Stimulated activated CD4-positive, alpha-beta T cell treated with anti-CD3 and anti-CD28 coated beads, Interleukin-4, amount 100 ng/mL, for 24 hours (primary cell): ENCODE results near the gene HSPH1.

Experiments used
- DNase-seq: peaks from one replicate; pipeline ENCODE4 v3.0.0-alpha.2; 2020

HSPH1 gene

DNA sequence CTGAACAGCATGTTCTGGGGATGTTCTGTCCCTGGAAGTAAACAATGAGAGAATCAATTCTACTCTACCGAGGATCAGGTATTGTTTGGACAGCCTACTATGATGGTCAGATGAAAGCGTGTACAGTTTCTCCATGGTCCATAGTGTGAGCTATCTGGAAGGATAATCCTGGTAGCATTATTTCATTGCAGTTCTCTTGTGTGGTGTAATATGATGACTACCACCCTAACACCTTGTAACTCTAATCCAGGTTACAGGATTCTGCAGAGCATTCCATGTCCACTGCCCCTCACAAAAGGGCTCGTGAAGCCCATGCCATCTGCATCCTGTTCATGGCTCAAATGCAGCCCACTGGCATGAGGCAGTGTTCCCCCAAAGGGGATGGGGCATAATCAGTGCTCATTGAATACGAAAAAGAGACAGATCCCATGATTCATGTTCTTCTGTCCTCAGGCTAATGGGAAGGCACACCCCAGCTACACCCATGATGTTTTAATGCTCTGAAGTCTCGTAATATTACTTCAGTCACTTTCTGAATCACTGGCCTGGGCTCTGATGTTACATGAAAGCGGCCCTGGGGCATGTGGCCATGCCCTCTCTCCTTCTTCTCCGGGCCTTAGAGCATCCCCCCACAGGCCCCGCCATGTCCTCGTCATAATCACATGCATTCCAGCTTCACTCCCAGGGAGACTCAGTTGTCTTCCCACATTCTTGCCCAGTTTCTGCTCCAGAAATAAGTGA lies 68.4 kb downstream of the HSPH1 start:
- no peak for DNase-seq

DNA sequence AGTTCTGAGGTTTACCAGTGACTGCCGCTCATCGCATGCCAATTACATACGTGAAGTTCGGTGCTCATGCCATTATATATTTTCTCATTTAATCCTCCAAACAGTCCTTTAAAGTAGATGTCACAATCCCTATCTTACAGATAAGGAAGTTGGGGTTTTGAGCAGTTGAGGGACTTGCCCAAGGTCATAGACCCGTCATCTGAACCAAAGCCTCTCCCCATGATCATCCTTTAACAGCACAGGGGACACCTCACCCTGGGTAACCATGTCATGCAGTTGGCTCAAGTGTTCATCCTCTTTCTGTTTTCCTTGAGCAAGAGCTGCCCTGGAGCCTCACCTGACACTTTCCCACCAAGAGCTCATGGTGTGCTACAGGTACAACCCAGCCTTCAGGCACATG lies 69.1 kb downstream of the HSPH1 start:
- no peak for DNase-seq

- DNase-seq: no peak
These were observed 70.6 kb downstream of the HSPH1 start for GRCh38 chr13:31090961-31091624.

DNA sequence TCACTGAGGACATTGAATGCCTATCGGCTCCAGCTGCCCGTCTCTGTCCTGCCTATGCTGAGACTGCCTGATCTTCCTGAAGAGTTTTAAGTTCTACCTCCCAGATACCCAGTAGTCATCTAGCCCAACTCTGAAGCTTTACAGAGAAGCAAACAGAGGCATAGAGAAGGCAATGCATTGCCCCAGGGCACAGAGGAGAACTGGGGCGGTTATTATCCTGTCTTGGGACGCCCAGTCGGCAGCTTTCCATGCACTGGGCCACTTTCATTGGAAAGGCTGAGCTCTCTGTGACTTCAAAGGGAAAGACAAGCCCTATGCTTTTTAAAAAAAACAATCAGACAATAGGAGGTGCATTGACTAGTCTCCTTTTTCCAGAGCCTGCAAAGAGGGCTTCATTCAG lies 71.6 kb downstream of the HSPH1 start:
- DNase-seq: no peak

GRCh38 chr13:31089649-31090048 lies 72.1 kb downstream of the HSPH1 start:
- no peak for DNase-seq

DNA sequence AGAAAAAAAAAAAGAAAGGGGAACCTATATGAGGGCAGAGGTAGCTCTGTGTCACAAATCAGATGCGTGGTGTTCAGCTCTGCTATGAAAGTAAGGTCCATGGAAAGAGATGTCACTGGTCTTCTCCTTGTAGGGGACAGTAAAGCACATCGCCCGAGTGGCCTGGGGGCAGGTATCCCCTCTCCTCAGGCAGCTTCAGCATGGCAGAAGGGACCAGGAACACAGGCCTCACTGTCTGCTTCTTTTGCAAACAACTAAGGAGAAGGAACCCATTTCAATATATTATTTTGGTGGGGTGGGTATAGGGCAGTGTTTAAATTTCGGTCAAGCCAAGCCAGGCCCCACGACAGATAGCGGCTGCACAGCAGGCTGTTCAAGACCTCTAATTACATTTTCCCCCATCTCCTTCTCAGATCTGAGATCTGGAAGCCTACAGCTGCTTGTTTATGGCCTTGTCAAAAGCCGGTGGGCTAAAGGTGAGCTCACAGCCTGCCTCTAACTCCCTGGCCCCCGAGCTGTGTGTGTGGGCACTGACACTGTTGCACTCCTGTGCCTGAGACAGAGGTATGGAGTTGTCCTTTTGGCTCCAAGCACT lies 72.8 kb downstream of the HSPH1 start:
- no peak for DNase-seq
